Activated T-cell treated with anti-CD3 and anti-CD28 coated beads, Interleukin-2, amount 50 U/mL, for 24 hours (primary cell): ENCODE results near the gene FGFRL1.
"Not testable (repeated sequence)": the region's sequence is repeated elsewhere in the genome, so short reads cannot be mapped to it uniquely, and the experiment has no call there.

Experiments
- DNase-seq: peaks from one replicate; pipeline ENCODE4 v3.0.0-alpha.2; 2020
- H3K27ac Mint-ChIP-seq: 2 replicates; pipeline ENCODE4 v1.8.0; 2020; ENCODE audit warnings: mild to moderate bottlenecking, mixed read lengths
- H3K27me3 Mint-ChIP-seq: 2 replicates; pipeline ENCODE4 v1.8.0; 2020; ENCODE audit warnings: mixed read lengths
- H3K36me3 Mint-ChIP-seq: 2 replicates; pipeline ENCODE4 v1.8.0; 2020; ENCODE audit warnings: low read depth, mixed read lengths
- H3K4me1 Mint-ChIP-seq: 2 replicates; pipeline ENCODE4 v1.8.0; 2020; ENCODE audit warnings: low read depth, mixed read lengths
- H3K4me3 Mint-ChIP-seq: 2 replicates; pipeline ENCODE4 v1.8.0; 2020; ENCODE audit warnings: mild to moderate bottlenecking, moderate library complexity, mixed read lengths
- H3K9me3 Mint-ChIP-seq: 2 replicates; pipeline ENCODE4 v1.8.0; 2020; ENCODE audit warnings: mixed read lengths

Gene FGFRL1

GRCh38 chr4:1048773-1049590 is 37.6 kb downstream of the FGFRL1 start:
- Mint-ChIP-seq H3K36me3 (no peaks in the 10 kb centered on the region), H3K9me3 (peaks cover 3% of the 10 kb centered on the region), H3K27ac (no peak overlapping the region)

DNA sequence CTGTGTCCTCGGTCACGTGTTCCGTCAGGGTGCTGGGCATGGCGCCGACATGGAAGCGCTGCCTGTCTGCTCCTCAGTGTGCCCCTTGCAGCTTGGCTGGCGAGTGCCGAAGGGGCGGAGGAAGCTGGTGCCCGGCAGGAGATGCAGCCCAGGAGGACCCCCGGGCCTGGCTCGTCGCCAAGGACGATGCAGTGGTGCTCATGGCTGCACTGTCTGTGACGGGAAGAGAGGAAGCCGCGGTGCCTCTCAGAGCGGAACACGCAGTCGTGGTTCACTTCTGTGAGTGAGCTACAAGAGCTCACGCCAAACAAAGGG is 38.1 kb downstream of the FGFRL1 start:
- Mint-ChIP-seq H3K27ac (no peak overlapping the region), H3K27me3 (peaks cover 53% of the 10 kb centered on the region), H3K4me3 (no peak overlapping the region), H3K9me3 (peaks cover 3% of the 10 kb centered on the region), H3K36me3 (no peaks in the 10 kb centered on the region), H3K4me1 (peaks cover 7% of the 10 kb centered on the region)
- peak; percentile 24 for DNase-seq

More at GRCh38 chr4:1048773-1049590, 37.6 kb downstream of the FGFRL1 start:
- H3K4me1 Mint-ChIP-seq = peaks cover 7% of the 10 kb centered on the region
- H3K4me3 Mint-ChIP-seq = no peak overlapping the region
- peaks cover 58% of the 10 kb centered on the region for H3K27me3 Mint-ChIP-seq
- DNase-seq = peak; percentile 35

DNA sequence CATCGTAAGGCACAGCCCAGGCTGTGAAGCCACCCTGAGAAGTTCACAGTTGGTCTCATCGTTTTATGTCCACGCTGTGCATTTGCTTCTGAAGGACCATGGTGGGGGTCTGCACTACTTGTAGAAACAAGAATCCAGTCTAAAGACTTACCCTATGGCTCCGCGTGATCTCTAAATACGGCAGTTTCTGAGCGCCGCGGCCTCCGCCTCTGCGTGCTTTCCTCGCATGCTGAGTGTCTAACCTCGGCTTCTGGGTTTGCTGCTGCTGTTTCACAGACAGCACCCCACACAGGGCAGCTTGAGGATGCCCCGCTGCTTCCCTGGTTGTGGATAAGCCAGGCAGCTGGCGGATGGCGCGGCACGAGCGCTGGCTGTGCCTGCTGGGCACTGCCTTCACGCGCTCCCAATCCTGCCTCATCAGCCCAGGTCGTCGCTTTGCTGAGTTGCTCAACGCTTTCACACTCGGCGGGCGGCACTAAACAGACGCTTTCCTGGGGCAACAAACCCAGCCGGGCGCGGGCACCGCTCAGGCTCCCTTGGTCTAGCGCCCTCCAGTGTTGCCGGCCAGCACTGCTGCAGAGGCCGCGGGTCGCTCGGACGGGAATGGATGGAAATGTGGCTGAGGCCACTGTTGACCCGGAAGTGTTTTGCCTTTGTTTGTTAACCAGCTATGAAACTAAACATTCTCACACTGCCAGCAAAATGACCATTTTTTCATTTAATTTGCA is 39.2 kb downstream of the FGFRL1 start:
- Mint-ChIP-seq H3K36me3 (no peaks in the 10 kb centered on the region), H3K9me3 (peaks cover 3% of the 10 kb centered on the region), H3K4me1 (peaks cover 11% of the 10 kb centered on the region), H3K27ac (no peak overlapping the region), H3K27me3 (peaks cover 42% of the 10 kb centered on the region), H3K4me3 (no peak overlapping the region)
- peak; percentile 24 for DNase-seq

GRCh38 chr4:1051472-1051871 is 40.0 kb downstream of the FGFRL1 start:
- Mint-ChIP-seq H3K27me3 (peaks cover 41% of the 10 kb centered on the region), H3K4me1 (peaks cover 18% of the 10 kb centered on the region), H3K36me3 (no peaks in the 10 kb centered on the region), H3K27ac (no peak overlapping the region), H3K9me3 (peaks cover 3% of the 10 kb centered on the region), H3K4me3 (no peak overlapping the region)
- DNase-seq = no peak

DNA sequence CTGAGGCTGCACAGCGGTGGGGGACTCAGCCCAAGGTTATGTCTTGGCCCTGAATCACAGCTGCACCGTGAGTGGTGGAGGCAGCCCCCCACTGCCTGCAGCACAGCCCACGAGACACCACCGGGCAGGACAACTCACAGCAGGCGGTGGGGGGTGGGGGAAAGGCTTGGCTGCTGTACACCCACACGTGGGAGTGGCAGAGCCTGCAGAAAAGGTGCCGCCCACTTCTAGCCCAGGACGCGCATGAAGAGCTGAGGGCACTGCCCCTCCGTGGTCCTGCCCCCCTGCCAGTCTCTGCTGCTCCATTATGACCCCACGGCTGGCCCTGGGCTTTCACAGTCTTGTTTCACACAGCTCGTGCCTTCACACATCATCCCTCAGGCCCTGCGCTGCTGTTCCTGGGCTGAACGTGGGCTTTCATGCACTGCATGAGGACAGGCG is 40.8 kb downstream of the FGFRL1 start:
- Mint-ChIP-seq H3K27me3 (peaks cover 34% of the 10 kb centered on the region), H3K27ac (no peak overlapping the region), H3K9me3 (peaks cover 3% of the 10 kb centered on the region), H3K4me1 (peaks cover 16% of the 10 kb centered on the region), H3K36me3 (no peaks in the 10 kb centered on the region), H3K4me3 (no peak overlapping the region)
- DNase-seq = peak; percentile 20

DNA sequence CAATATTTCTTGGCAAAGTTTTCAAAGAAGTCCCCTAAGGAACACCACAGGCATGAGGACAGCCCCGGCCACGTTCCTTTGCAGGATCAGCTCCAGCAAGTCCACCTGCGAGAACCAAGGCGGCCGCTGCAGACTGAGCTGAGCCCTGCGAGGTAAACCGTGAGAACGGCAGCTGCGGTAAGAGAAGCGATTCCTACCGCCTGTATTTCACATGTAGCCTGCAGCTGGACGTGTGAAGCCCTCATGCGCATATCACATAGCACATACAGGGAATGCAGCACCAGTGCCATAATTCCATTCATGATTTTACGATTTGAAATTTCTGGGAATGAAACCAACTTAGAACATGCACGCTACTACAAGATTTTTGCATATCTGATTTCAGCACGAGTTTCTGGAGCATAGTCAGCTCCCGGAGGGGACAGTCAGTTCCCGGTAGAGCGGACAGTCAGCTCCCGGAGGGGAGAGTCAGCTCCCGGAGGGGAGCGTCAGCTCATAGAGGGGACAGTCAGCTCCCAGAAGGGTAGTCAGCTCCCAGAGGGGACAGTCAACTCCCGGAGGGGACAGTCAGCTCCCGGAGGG is 41.7 kb downstream of the FGFRL1 start:
- DNase-seq = peak; percentile 20
- Mint-ChIP-seq H3K36me3 (no peaks in the 10 kb centered on the region), H3K27ac (no peak overlapping the region), H3K27me3 (peaks cover 25% of the 10 kb centered on the region), H3K4me3 (no peak overlapping the region), H3K4me1 (peaks cover 16% of the 10 kb centered on the region), H3K9me3 (peaks cover 3% of the 10 kb centered on the region)

DNA sequence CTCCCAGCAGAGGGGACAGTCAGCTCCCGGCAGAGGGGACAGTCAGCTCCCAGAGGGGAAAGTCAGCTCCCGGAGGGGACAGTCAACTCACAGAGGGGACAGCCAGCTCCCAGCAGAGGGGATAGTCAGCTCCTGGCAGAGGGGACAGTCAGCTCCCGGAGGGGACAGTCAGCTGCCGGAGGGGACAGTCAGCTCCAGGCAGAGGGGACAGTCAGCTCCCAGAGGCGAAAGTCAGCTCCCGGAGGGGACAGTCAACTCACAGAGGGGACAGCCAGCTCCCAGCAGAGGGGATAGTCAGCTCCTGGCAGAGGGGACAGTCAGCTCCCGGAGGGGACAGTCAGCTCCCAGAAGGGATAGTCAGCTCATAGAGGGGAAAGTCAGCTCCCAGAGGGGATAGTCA is 42.5 kb downstream of the FGFRL1 start:
- DNase-seq = peak; percentile 32
- not testable (repeated sequence) for H3K4me3 Mint-ChIP-seq, H3K36me3 Mint-ChIP-seq, H3K9me3 Mint-ChIP-seq, H3K27ac Mint-ChIP-seq
- Mint-ChIP-seq H3K4me1 (peaks cover 12% of the 10 kb centered on the region), H3K27me3 (peaks cover 19% of the 10 kb centered on the region)

DNA sequence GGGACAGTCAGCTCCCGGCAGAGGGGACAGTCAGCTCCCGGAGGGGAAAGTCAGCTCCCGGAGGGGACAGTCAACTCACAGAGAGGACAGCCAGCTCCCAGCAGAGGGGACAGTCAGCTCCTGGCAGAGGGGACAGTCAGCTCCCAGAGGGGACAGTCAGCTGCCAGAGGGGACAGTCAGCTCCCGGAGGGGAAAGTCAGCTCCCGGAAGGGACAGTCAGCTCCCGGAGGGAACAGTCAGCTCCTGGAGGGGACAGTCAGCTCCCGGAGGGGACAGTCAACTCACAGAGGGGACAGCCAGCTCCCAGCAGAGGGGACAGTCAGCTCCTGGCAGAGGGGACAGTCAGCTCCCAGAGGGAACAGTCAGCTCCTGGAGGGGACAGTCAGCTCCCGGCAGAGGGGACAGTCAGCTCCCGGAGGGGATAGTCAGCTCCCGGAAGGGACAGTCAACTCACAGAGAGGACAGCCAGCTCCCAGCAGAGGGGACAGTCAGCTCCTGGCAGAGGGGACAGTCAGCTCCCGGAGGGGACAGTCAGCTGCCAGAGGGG is 43.3 kb downstream of the FGFRL1 start:
- H3K27ac Mint-ChIP-seq = not testable (repeated sequence)

GRCh38 chr4:1055243-1055701 is 43.8 kb downstream of the FGFRL1 start:
- not testable (repeated sequence) for H3K27me3 Mint-ChIP-seq, H3K9me3 Mint-ChIP-seq, DNase-seq, H3K36me3 Mint-ChIP-seq
- peaks cover 11% of the 10 kb centered on the region for H3K4me1 Mint-ChIP-seq
- H3K4me3 Mint-ChIP-seq = peak overlapping the region; percentile 45
- H3K27ac Mint-ChIP-seq = peak overlapping the region; percentile 79

More for the DNA sequence above, 43.3 kb downstream of the FGFRL1 start:
- H3K36me3 Mint-ChIP-seq, H3K9me3 Mint-ChIP-seq, H3K4me3 Mint-ChIP-seq, DNase-seq: not testable (repeated sequence)
- Mint-ChIP-seq H3K27me3 (peaks cover 11% of the 10 kb centered on the region), H3K4me1 (peaks cover 11% of the 10 kb centered on the region)

GRCh38 chr4:1055721-1056590 is 44.5 kb downstream of the FGFRL1 start:
- H3K27me3 Mint-ChIP-seq = peaks cover 12% of the 10 kb centered on the region
- peak overlapping the region; percentile 79 for H3K27ac Mint-ChIP-seq
- H3K4me3 Mint-ChIP-seq = peak overlapping the region; percentile 45
- H3K4me1 Mint-ChIP-seq = peaks cover 11% of the 10 kb centered on the region
- no peaks in the 10 kb centered on the region for H3K36me3 Mint-ChIP-seq
- peak; percentile 82 for DNase-seq
- H3K9me3 Mint-ChIP-seq = peaks cover 3% of the 10 kb centered on the region

- no peaks in the 10 kb centered on the region for H3K36me3 Mint-ChIP-seq
- H3K9me3 Mint-ChIP-seq = peaks cover 1% of the 10 kb centered on the region
- no peak overlapping the region for H3K4me3 Mint-ChIP-seq
- DNase-seq = peak; percentile 23
- no peak overlapping the region for H3K27ac Mint-ChIP-seq
- H3K27me3 Mint-ChIP-seq = peaks cover 11% of the 10 kb centered on the region
- H3K4me1 Mint-ChIP-seq = peaks cover 11% of the 10 kb centered on the region
Observed at GRCh38 chr4:1056671-1057402, 45.4 kb downstream of the FGFRL1 start.

DNA sequence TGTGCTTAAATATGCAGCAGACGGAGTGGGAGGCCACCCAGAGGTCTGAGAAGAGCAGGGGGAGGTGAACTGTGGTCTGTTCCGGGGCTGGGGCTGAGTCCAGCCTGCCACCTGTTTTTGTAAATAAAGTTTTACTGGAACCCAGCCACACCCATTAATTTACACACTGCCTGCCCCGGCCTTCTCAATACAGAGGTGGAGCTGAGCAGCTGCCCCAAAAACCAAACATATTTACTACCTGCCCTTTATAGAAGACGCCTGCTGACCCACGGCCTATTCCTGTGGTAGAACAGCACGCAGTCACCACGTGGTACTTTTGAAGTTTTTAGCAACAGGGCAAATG is 45.9 kb downstream of the FGFRL1 start:
- Mint-ChIP-seq H3K27ac (no peak overlapping the region), H3K4me3 (no peak overlapping the region), H3K4me1 (peaks cover 16% of the 10 kb centered on the region)

GRCh38 chr4:1058198-1058996 is 47.0 kb downstream of the FGFRL1 start:
- no peak overlapping the region for H3K4me3 Mint-ChIP-seq
- DNase-seq = peak; percentile 18
- H3K27me3 Mint-ChIP-seq = peaks cover 18% of the 10 kb centered on the region
- peaks cover 2% of the 10 kb centered on the region for H3K9me3 Mint-ChIP-seq
- peaks cover 21% of the 10 kb centered on the region for H3K4me1 Mint-ChIP-seq
- H3K27ac Mint-ChIP-seq = no peak overlapping the region
- H3K36me3 Mint-ChIP-seq = no peaks in the 10 kb centered on the region

More for the DNA sequence above, 45.9 kb downstream of the FGFRL1 start:
- Mint-ChIP-seq H3K9me3 (no peaks in the 10 kb centered on the region), H3K27me3 (peaks cover 14% of the 10 kb centered on the region), H3K36me3 (no peaks in the 10 kb centered on the region)
- no peak for DNase-seq
